Activated CD4-positive, alpha-beta memory T cell treated with anti-CD3 and anti-CD28 coated beads for 36 hours (primary cell): ENCODE measurements around the gene SIGLEC9. TPM values are rescaled to one million over a fixed set of nuclear protein-coding genes. Genes with fewer than 3 reads are reported as not detected.

Experiments used
- CTCF ChIA-PET: fragments of 350-600 bp; sonication (Branson Sonifier 250); formaldehyde crosslinking; loops from one replicate; lab custom pipeline; 2021; ENCODE audit warnings: antibody characterized with exemption, inconsistent platforms; lab: Charles Lee
- POLR2A ChIA-PET: fragments of 350-600 bp; sonication (Branson Sonifier 250); formaldehyde crosslinking; loops from one replicate; lab custom pipeline; 2021; ENCODE audit warnings: antibody characterized with exemption; lab: Charles Lee
- DNase-seq: peaks from one replicate; pipeline ENCODE4 v3.0.0-alpha.2; 2020
- H3K27ac Mint-ChIP-seq: one replicate; pipeline ENCODE4 v1.8.0; 2021; ENCODE audit warnings: mixed read lengths
- H3K27me3 Mint-ChIP-seq: one replicate; pipeline ENCODE4 v1.8.0; 2021; ENCODE audit warnings: mixed read lengths
- H3K36me3 Mint-ChIP-seq: one replicate; pipeline ENCODE4 v1.8.0; 2021; ENCODE audit warnings: mixed read lengths
- H3K4me1 Mint-ChIP-seq: one replicate; pipeline ENCODE4 v1.8.0; 2021; ENCODE audit warnings: low read depth, mixed read lengths
- H3K4me3 Mint-ChIP-seq: one replicate; pipeline ENCODE4 v1.8.0; 2021; ENCODE audit warnings: mild to moderate bottlenecking, mixed read lengths
- H3K9me3 Mint-ChIP-seq: one replicate; pipeline ENCODE4 v1.8.0; 2021; ENCODE audit warnings: mixed read lengths
- intact Hi-C: fragments of 100-400 bp; cut with micrococcal nuclease; formaldehyde crosslinking; loops from one replicate; pipeline ENCODE4 v1.15.1; 2023
- total RNA-seq, 2 experiments: library from RNA; stranded (reverse); gene quantifications; one replicate each; pipeline ENCODE4 v1.2.3, GENCODE V29; 2021

The SIGLEC9 gene
- total RNA-seq, 2 experiments from 2014 or later = 1.3 to 1.4 TPM

GRCh38 chr19:51089786-51090185 is 34.9 kb upstream of the SIGLEC9 start:
- no peaks in the 10 kb centered on the region for H3K4me1 Mint-ChIP-seq
- H3K27ac Mint-ChIP-seq = no peak overlapping the region
- H3K36me3 Mint-ChIP-seq = peaks cover 1% of the 10 kb centered on the region
- ChIA-PET POLR2A (no interaction called here), CTCF (no interaction called here)
- H3K27me3 Mint-ChIP-seq = no peaks in the 10 kb centered on the region
- no peak for DNase-seq
- intact Hi-C loops = loop anchor here (5.0 kb wide), 1 partner anchor 72 kb away; the partner anchor contains the start of gene KLK10
- H3K9me3 Mint-ChIP-seq = no peaks in the 10 kb centered on the region
- H3K4me3 Mint-ChIP-seq = no peak overlapping the region

GRCh38 chr19:51090471-51090870 is 34.2 kb upstream of the SIGLEC9 start:
- Mint-ChIP-seq H3K27ac (no peak overlapping the region), H3K9me3 (no peaks in the 10 kb centered on the region), H3K4me3 (no peak overlapping the region), H3K4me1 (no peaks in the 10 kb centered on the region), H3K27me3 (no peaks in the 10 kb centered on the region), H3K36me3 (peaks cover 1% of the 10 kb centered on the region)
- ChIA-PET POLR2A (no interaction called here), CTCF (no interaction called here)
- DNase-seq = no peak
- intact Hi-C loops = loop anchor here (5.0 kb wide), 1 partner anchor 73 kb away; the partner anchor contains the start of gene KLK10

GRCh38 chr19:51091126-51091525 is 33.6 kb upstream of the SIGLEC9 start:
- Mint-ChIP-seq H3K4me1 (no peaks in the 10 kb centered on the region), H3K27me3 (no peaks in the 10 kb centered on the region), H3K4me3 (no peak overlapping the region), H3K36me3 (peaks cover 1% of the 10 kb centered on the region), H3K27ac (no peak overlapping the region), H3K9me3 (no peaks in the 10 kb centered on the region)
- ChIA-PET CTCF (no interaction called here), POLR2A (no interaction called here)
- intact Hi-C loops = loop anchor here (5.0 kb wide), 1 partner anchor 74 kb away; the partner anchor contains the start of gene KLK10
- no peak for DNase-seq

GRCh38 chr19:51091895-51092873 is 32.5 kb upstream of the SIGLEC9 start:
- intact Hi-C loops = loop anchor here (5.0 kb wide), 1 partner anchor 75 kb away; the partner anchor contains the start of gene KLK10
- POLR2A ChIA-PET = no interaction called here

GRCh38 chr19:51093101-51093500 is 31.6 kb upstream of the SIGLEC9 start:
- ChIA-PET POLR2A (no interaction called here), CTCF (no interaction called here)
- H3K4me1 Mint-ChIP-seq = peaks cover 6% of the 10 kb centered on the region
- no peak overlapping the region for H3K4me3 Mint-ChIP-seq
- DNase-seq = no peak
- H3K36me3 Mint-ChIP-seq = peaks cover 4% of the 10 kb centered on the region
- no peak overlapping the region for H3K27ac Mint-ChIP-seq
- H3K9me3 Mint-ChIP-seq = no peaks in the 10 kb centered on the region
- intact Hi-C loops = loop anchor here (5.0 kb wide), 1 partner anchor 76 kb away; the partner anchor contains the start of gene KLK10
- H3K27me3 Mint-ChIP-seq = no peaks in the 10 kb centered on the region

More at GRCh38 chr19:51091895-51092873, 32.5 kb upstream of the SIGLEC9 start:
- Mint-ChIP-seq H3K36me3 (peaks cover under 1% of the 10 kb centered on the region), H3K4me1 (peaks cover 3% of the 10 kb centered on the region), H3K27me3 (no peaks in the 10 kb centered on the region), H3K9me3 (no peaks in the 10 kb centered on the region), H3K27ac (no peak overlapping the region), H3K4me3 (no peak overlapping the region)
- DNase-seq = no peak
- CTCF ChIA-PET = interaction anchor here (1.0 kb wide), 1 partner anchor 170 kb away, joined by 3 read pairs; no protein-coding TSS in a partner anchor

- intact Hi-C loops = loop anchor here (5.0 kb wide), 1 partner anchor 76 kb away; the partner anchor contains the start of gene KLK10
- no peak overlapping the region for H3K4me3 Mint-ChIP-seq
- no peak overlapping the region for H3K27ac Mint-ChIP-seq
- H3K4me1 Mint-ChIP-seq = peaks cover 6% of the 10 kb centered on the region
- DNase-seq = no peak
- no peaks in the 10 kb centered on the region for H3K27me3 Mint-ChIP-seq
- POLR2A ChIA-PET = no interaction called here
- H3K36me3 Mint-ChIP-seq = peaks cover 4% of the 10 kb centered on the region
- no peaks in the 10 kb centered on the region for H3K9me3 Mint-ChIP-seq
- CTCF ChIA-PET = interaction anchor here (0.6 to 2.8 kb wide), 3 partner anchors 72 to 347 kb away, joined by 4 to 12 read pairs (median 8); no protein-coding TSS in a partner anchor
Observed at GRCh38 chr19:51093510-51094345, 31.0 kb upstream of the SIGLEC9 start.

- peaks cover 8% of the 10 kb centered on the region for H3K4me1 Mint-ChIP-seq
- no peak overlapping the region for H3K4me3 Mint-ChIP-seq
- intact Hi-C loops = loop anchor here (5.0 kb wide), 1 partner anchor 77 kb away; the partner anchor contains the start of gene KLK10
- no peaks in the 10 kb centered on the region for H3K27me3 Mint-ChIP-seq
- ChIA-PET CTCF (interaction anchor here (1.2 to 2.8 kb wide), 3 partner anchors 8 to 165 kb away, joined by 4 to 12 read pairs (median 6); no protein-coding TSS in a partner anchor), POLR2A (no interaction called here)
- peaks cover 10% of the 10 kb centered on the region for H3K36me3 Mint-ChIP-seq
- H3K27ac Mint-ChIP-seq = no peak overlapping the region
- peak; percentile 55 for DNase-seq
- H3K9me3 Mint-ChIP-seq = no peaks in the 10 kb centered on the region
Observed at GRCh38 chr19:51094696-51095279, 29.9 kb upstream of the SIGLEC9 start.

- Mint-ChIP-seq H3K27ac (no peak overlapping the region), H3K4me1 (peaks cover 11% of the 10 kb centered on the region), H3K27me3 (no peaks in the 10 kb centered on the region), H3K4me3 (no peak overlapping the region), H3K36me3 (peaks cover 14% of the 10 kb centered on the region), H3K9me3 (no peaks in the 10 kb centered on the region)
- CTCF ChIA-PET = interaction anchor here (0.6 to 2.8 kb wide), 15 partner anchors 10 to 728 kb away, joined by 3 to 12 read pairs (median 4); no protein-coding TSS in a partner anchor
- no peak for DNase-seq
- intact Hi-C loops = no loop called here
- POLR2A ChIA-PET = interaction anchor here (0.6 kb wide), 2 partner anchors 72 to 105 kb away, joined by 3 to 4 read pairs; no protein-coding TSS in a partner anchor
Observed at GRCh38 chr19:51096473-51097165, 28.1 kb upstream of the SIGLEC9 start.

GRCh38 chr19:51097166-51097738 is 27.5 kb upstream of the SIGLEC9 start:
- CTCF ChIA-PET = interaction anchor here (0.6 to 2.8 kb wide), 12 partner anchors 11 to 728 kb away, joined by 3 to 12 read pairs (median 4); no protein-coding TSS in a partner anchor
- POLR2A ChIA-PET = interaction anchor here (0.6 kb wide), 1 partner anchor 71 kb away, joined by 3 read pairs; no protein-coding TSS in a partner anchor
- peak; percentile 80 for DNase-seq
- Mint-ChIP-seq H3K9me3 (no peaks in the 10 kb centered on the region), H3K27me3 (no peaks in the 10 kb centered on the region), H3K27ac (no peak overlapping the region), H3K4me3 (no peak overlapping the region), H3K36me3 (peaks cover 14% of the 10 kb centered on the region), H3K4me1 (peaks cover 11% of the 10 kb centered on the region)
- intact Hi-C loops = no loop called here

- Mint-ChIP-seq H3K4me3 (no peak overlapping the region), H3K36me3 (peaks cover 19% of the 10 kb centered on the region), H3K27me3 (no peaks in the 10 kb centered on the region), H3K4me1 (peaks cover 16% of the 10 kb centered on the region), H3K27ac (no peak overlapping the region), H3K9me3 (no peaks in the 10 kb centered on the region)
- intact Hi-C loops = no loop called here
- ChIA-PET POLR2A (no interaction called here), CTCF (no interaction called here)
- no peak for DNase-seq
Observed at GRCh38 chr19:51097796-51098195, 26.9 kb upstream of the SIGLEC9 start.
